Cerebellar nuclear complex (tissue), 1 donor: Measurements from ENCODE around the gene OR10A3.

Source experiments
- DNase-seq, 2 experiments: peaks; one replicate each; lab custom pipeline; 2025; lab: John Stamatoyannopoulos, UW

OR10A3 gene

GRCh38 chr11:7892059-7892699, 49.3 kb downstream of the OR10A3 start:
- no peak for DNase-seq

DNA sequence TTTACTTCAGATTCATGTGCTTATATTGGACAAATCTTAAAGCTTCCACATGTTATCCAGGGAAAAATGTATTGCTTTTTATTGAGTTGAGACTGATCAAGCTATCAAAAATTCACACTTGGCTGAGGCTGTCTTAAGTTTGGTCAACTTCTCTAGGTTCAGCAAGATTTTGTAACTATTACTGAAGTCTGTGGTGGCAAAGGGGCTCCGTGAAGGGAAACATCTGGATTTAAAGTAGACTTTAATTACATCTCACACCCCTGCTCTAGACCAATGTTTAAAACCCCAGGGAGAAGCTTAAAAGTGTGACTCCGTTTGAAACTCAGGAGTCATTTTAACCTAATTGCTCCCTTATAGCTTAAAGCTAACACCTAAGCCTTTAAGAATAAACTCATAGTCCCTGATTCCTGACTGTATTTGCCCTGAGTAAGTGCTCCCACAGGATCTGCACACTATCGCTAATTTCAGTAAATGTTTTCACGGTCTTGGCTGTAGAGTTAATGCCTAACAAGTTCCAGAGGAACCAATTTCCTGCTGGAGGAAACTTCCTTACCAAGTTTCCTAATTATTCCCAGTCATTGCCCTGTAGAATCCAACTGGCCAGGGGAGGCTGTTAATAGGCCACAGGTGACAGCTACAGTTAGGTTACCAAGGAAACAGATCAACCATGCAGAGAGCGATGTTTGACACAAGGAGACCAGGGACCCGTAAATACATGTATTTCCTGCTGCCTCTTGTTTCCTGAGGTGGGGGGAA, 50.9 kb downstream of the OR10A3 start:
- DNase-seq = no peak

GRCh38 chr11:7889985-7890384, 51.5 kb downstream of the OR10A3 start:
- DNase-seq = no peak
